Natural killer cell (primary cell): Measurements from ENCODE around the gene NDUFC1. TPM values are rescaled to one million over a fixed set of nuclear protein-coding genes. Genes with fewer than 3 reads are reported as not detected.
A peak's percentile ranks its signal among the peaks of the same experiment; 100 is the strongest.

Source experiments
- ATAC-seq, 3 donors: fragments of 150-1000 bp in 2 of 3; fragments of 200-7000 bp in 1 of 3; cut with Tn5 transposase; 1 replicate in 1 of 3; 2 replicates in 2 of 3; pipeline ENCODE4 v1.10.0; 2021; ENCODE audit warnings: mild to moderate bottlenecking in 2 of 3, moderate library complexity in 2 of 3
- DNase-seq, 2 donors: peaks; one replicate each; pipeline versions ENCODE4 v3.0.0 to v3.0.0-alpha.2; 2013 to 2021; ENCODE audit warnings: mixed read lengths in 1 of 2
- H3K27ac ChIP-seq: one replicate; pipeline ENCODE4 v1.5.1; 2013; ENCODE audit warnings: mild to moderate bottlenecking, low read length
- H3K27me3 ChIP-seq: one replicate; pipeline ENCODE4 v1.6.1; 2013; ENCODE audit warnings: low read length; ENCODE audit not compliant: control insufficient read depth, insufficient read depth
- H3K36me3 ChIP-seq: one replicate; pipeline ENCODE4 v1.6.1; 2013; ENCODE audit warnings: low read length; ENCODE audit not compliant: control insufficient read depth, insufficient read depth
- H3K4me1 ChIP-seq: one replicate; pipeline ENCODE4 v1.6.1; 2013; ENCODE audit warnings: low read length; ENCODE audit not compliant: control insufficient read depth, insufficient read depth
- H3K4me3 ChIP-seq: one replicate; pipeline ENCODE4 v1.5.1; 2013; ENCODE audit warnings: low read length
- H3K9me3 ChIP-seq: one replicate; pipeline ENCODE4 v1.6.1; 2013; ENCODE audit warnings: low read length; ENCODE audit not compliant: control insufficient read depth, insufficient read depth
- H3K27ac Mint-ChIP-seq, 2 donors: one replicate each; pipeline ENCODE4 v1.8.0; 2022; ENCODE audit warnings: mild to moderate bottlenecking in 2 of 2, mixed read lengths in 2 of 2, moderate library complexity in 1 of 2
- H3K27me3 Mint-ChIP-seq, 2 donors: one replicate each; pipeline ENCODE4 v1.8.0; 2022; ENCODE audit warnings: low read depth in 2 of 2, mixed read lengths in 2 of 2
- H3K36me3 Mint-ChIP-seq: one replicate; pipeline ENCODE4 v1.8.0; 2022; ENCODE audit warnings: mixed read lengths
- H3K4me1 Mint-ChIP-seq, 2 donors: one replicate each; pipeline ENCODE4 v1.8.0; 2022; ENCODE audit warnings: mixed read lengths in 2 of 2
- H3K4me3 Mint-ChIP-seq: one replicate; pipeline ENCODE4 v1.8.0; 2022; ENCODE audit warnings: mild to moderate bottlenecking, moderate library complexity, mixed read lengths
- H3K9me3 Mint-ChIP-seq, 2 donors: one replicate each; pipeline ENCODE4 v1.8.0; 2022; ENCODE audit warnings: mixed read lengths in 2 of 2
- CTCF ChIP-seq: fragments of 200-600 bp; IDR thresholded peaks from one replicate; pipeline ENCODE4 v1.8.0; 2022; ENCODE audit warnings: antibody characterized with exemption
- WGBS: methylation state at CpG from one replicate; pipeline ENCODE4 v1.1.7; 2013; ENCODE audit warnings: missing lambda C conversion rate; ENCODE audit not compliant: insufficient coverage; 5-methylcytosine and 5-hydroxymethylcytosine counted together
- intact Hi-C: fragments of 100-400 bp; cut with micrococcal nuclease; formaldehyde crosslinking; loops from one replicate; pipeline ENCODE4 v1.14.2; 2022
- total RNA-seq, 4 donors: library from RNA; stranded (reverse); fragments of 120-200 nt in 1 of 4; gene quantifications; one replicate each; pipeline versions ENCODE4 v1.2.3 to v1.2.4, GENCODE V29; 2013 to 2022

Gene NDUFC1
- total RNA-seq, 3 donors from 2014 or later (not counting 1 experiment from before 2014, with no cell fraction given) = 14.0 to 15.8 (median 14.3) TPM

GRCh38 chr4:139300431-139301112, 1.7 kb downstream of the NDUFC1 start:
- H3K27me3 ChIP-seq = no peaks in the 10 kb centered on the region
- ATAC-seq (peak in 2 of 3 donors; percentile 1 to 41), DNase-seq (peak; percentile 21 to 56)
- H3K27me3 Mint-ChIP-seq = no peaks in the 10 kb centered on the region
- TF ChIP-seq CTCF = no peak
- no peaks in the 10 kb centered on the region for H3K36me3 Mint-ChIP-seq
- peak overlapping the region; percentile 95 to 98 for H3K27ac Mint-ChIP-seq
- intact Hi-C loops = loop anchor here (1.0 to 5.0 kb wide), 5 partner anchors 34 to 1072 kb away; partner anchors contain the start of genes ELF2, NOCT and SCOC
- H3K9me3 Mint-ChIP-seq = no peaks in the 10 kb centered on the region
- H3K4me1 Mint-ChIP-seq = peaks cover 44% of the 10 kb centered on the region in 2 donors
- H3K4me3 Mint-ChIP-seq = peak overlapping the region; percentile 97
- H3K4me3 ChIP-seq = peak overlapping the region; percentile 90
- no peaks in the 10 kb centered on the region for H3K9me3 ChIP-seq
- H3K27ac ChIP-seq = peak overlapping the region; percentile 94
- H3K36me3 ChIP-seq = peaks cover 5% of the 10 kb centered on the region
- 7% methylated on average over 16 of the region's 16 CpGs for WGBS
- peaks cover 17% of the 10 kb centered on the region for H3K4me1 ChIP-seq

- DNase-seq (no peak), ATAC-seq (no peak)
- intact Hi-C loops = no loop called here
- H3K27ac Mint-ChIP-seq = peak overlapping the region in 1 of 2 donors; percentile 95
- peak overlapping the region; percentile 97 for H3K4me3 Mint-ChIP-seq
- Histone ChIP-seq H3K4me1 (peaks cover 21% of the 10 kb centered on the region), H3K9me3 (no peaks in the 10 kb centered on the region), H3K27ac (no peak overlapping the region), H3K27me3 (no peaks in the 10 kb centered on the region), H3K36me3 (no peaks in the 10 kb centered on the region), H3K4me3 (no peak overlapping the region)
- peaks cover 45% of the 10 kb centered on the region in 2 donors for H3K4me1 Mint-ChIP-seq
- H3K27me3 Mint-ChIP-seq = no peaks in the 10 kb centered on the region
- WGBS = 78% methylated on average over 1 of the region's 1 CpG
- TF ChIP-seq CTCF = no peak
- no peaks in the 10 kb centered on the region for H3K9me3 Mint-ChIP-seq
- no peaks in the 10 kb centered on the region for H3K36me3 Mint-ChIP-seq
These were observed 2.7 kb downstream of the NDUFC1 start for GRCh38 chr4:139299536-139299935.

- peaks cover 13% of the 10 kb centered on the region for H3K36me3 ChIP-seq
- Mint-ChIP-seq H3K4me1 (peaks cover 33 to 37% of the 10 kb centered on the region in 2 donors), H3K4me3 (no peak overlapping the region), H3K27ac (peak overlapping the region in 1 of 2 donors; percentile 94), H3K36me3 (no peaks in the 10 kb centered on the region), H3K27me3 (no peaks in the 10 kb centered on the region), H3K9me3 (no peaks in the 10 kb centered on the region)
- no peaks in the 10 kb centered on the region for H3K9me3 ChIP-seq
- H3K27ac ChIP-seq = no peak overlapping the region
- WGBS = 85% methylated on average over 2 of the region's 2 CpGs
- no peak for DNase-seq
- ATAC-seq = no peak
- intact Hi-C loops = no loop called here
- no peaks in the 10 kb centered on the region for H3K27me3 ChIP-seq
- no peak overlapping the region for H3K4me3 ChIP-seq
- no peak for TF ChIP-seq CTCF
- H3K4me1 ChIP-seq = peaks cover 17% of the 10 kb centered on the region
These were observed 5.3 kb downstream of the NDUFC1 start for GRCh38 chr4:139297001-139297410.
